DOHH2 (cell line): ENCODE data around the gene COL26A1.

Source experiments
- CTCF ChIP-seq: fragments of 200-600 bp; sonication (generic); IDR thresholded peaks from one replicate; pipeline ENCODE4 v1.5.1; 2014; ENCODE audit warnings: antibody characterized with exemption, mild to moderate bottlenecking, low read depth, low read length; ENCODE audit not compliant: poor library complexity, severe bottlenecking
- EZH2phosphoT487 ChIP-seq: fragments of 200-600 bp; sonication (generic); IDR thresholded peaks from 2 replicates; pipeline ENCODE4 v1.6.1; 2017; ENCODE audit warnings: borderline replicate concordance, mild to moderate bottlenecking, antibody characterized with exemption, low read length, moderate library complexity, mixed read lengths

- TF ChIP-seq CTCF = no peak
- no peak for TF ChIP-seq EZH2phosphoT487
Observed at GRCh38 chr7:101470668-101471487, 108.2 kb downstream of the COL26A1 start.
